OCI-LY1 (cell line): ENCODE data around the gene USP3.

Experiments used
- H2AFZ ChIP-seq: fragments of 200-600 bp; sonication (generic), shearing (Covaris generic); 2 replicates; pipeline ENCODE4 v1.6.0; 2014; ENCODE audit warnings: antibody characterized with exemption, mild to moderate bottlenecking, low read length
- H3F3A ChIP-seq: fragments of 200-600 bp; sonication (generic), shearing (Covaris generic); 2 replicates; pipeline ENCODE4 v1.6.0; 2014; ENCODE audit warnings: mild to moderate bottlenecking, antibody characterized with exemption, low read length, moderate library complexity; ENCODE audit not compliant: insufficient read depth
- H3K27ac ChIP-seq: fragments of 200-600 bp; sonication (generic); 2 replicates; pipeline ENCODE4 v1.5.1; 2014; ENCODE audit warnings: low read length, mixed run types, mild to moderate bottlenecking, low read depth; ENCODE audit not compliant: poor library complexity, severe bottlenecking
- H3K27me3 ChIP-seq: fragments of 200-600 bp; sonication (generic); 2 replicates; pipeline ENCODE4 v1.6.0; 2014; ENCODE audit warnings: antibody characterized with exemption, mild to moderate bottlenecking, low read length, moderate library complexity; ENCODE audit not compliant: insufficient read depth
- H3K36me3 ChIP-seq: fragments of 200-600 bp; sonication (generic); 2 replicates; pipeline ENCODE4 v1.6.1; 2014; ENCODE audit warnings: mild to moderate bottlenecking, antibody characterized with exemption, low read length, moderate library complexity, mixed read lengths; ENCODE audit not compliant: insufficient read depth
- H3K4me1 ChIP-seq: fragments of 200-600 bp; sonication (generic); 2 replicates; pipeline ENCODE4 v1.5.1; 2014; ENCODE audit warnings: mild to moderate bottlenecking, low read length, moderate library complexity; ENCODE audit not compliant: insufficient read depth, severe bottlenecking
- H3K4me2 ChIP-seq: fragments of 200-600 bp; sonication (generic), shearing (Covaris generic); 2 replicates; pipeline ENCODE4 v1.6.1; 2014; ENCODE audit warnings: low read length
- H3K4me3 ChIP-seq: fragments of 200-600 bp; sonication (generic); 2 replicates; pipeline ENCODE4 v1.5.1; 2014; ENCODE audit warnings: low read length, low read depth, mild to moderate bottlenecking, mixed read lengths; ENCODE audit not compliant: poor library complexity, severe bottlenecking
- H3K79me2 ChIP-seq: fragments of 200-600 bp; shearing (Covaris generic); 2 replicates; pipeline ENCODE4 v1.6.1; 2016; ENCODE audit warnings: mixed run types, low read length, mixed read lengths; ENCODE audit not compliant: insufficient read depth
- H3K9ac ChIP-seq: fragments of 200-600 bp; sonication (generic), shearing (Covaris generic); 2 replicates; pipeline ENCODE4 v1.6.1; 2014; ENCODE audit warnings: mild to moderate bottlenecking, low read length, mixed read lengths
- H3K9me2 ChIP-seq: fragments of 200-600 bp; sonication (generic), shearing (Covaris generic); 2 replicates; pipeline ENCODE4 v1.6.1; 2014; ENCODE audit warnings: low read depth, mild to moderate bottlenecking, low read length, mixed read lengths
- H3K9me3 ChIP-seq: fragments of 200-600 bp; shearing (Covaris generic); 2 replicates; pipeline ENCODE4 v1.6.1; 2014; ENCODE audit warnings: low read length, mixed read lengths
- H4K20me1 ChIP-seq: fragments of 200-600 bp; sonication (generic), shearing (Covaris generic); 2 replicates; pipeline ENCODE4 v1.6.0; 2016; ENCODE audit warnings: mild to moderate bottlenecking, low read length; ENCODE audit not compliant: insufficient read depth
- CTCF ChIP-seq: fragments of 200-600 bp; sonication (generic), shearing (Covaris generic); IDR thresholded peaks from 2 replicates; pipeline ENCODE4 v1.5.1; 2017; ENCODE audit warnings: mild to moderate bottlenecking, antibody characterized with exemption, low read length, moderate library complexity, mixed read lengths
- EZH2 ChIP-seq: fragments of 200-600 bp; sonication (generic), shearing (Covaris generic); IDR thresholded peaks from 2 replicates; pipeline ENCODE4 v1.8.0; 2017; ENCODE audit warnings: borderline replicate concordance, mixed run types, mild to moderate bottlenecking, antibody characterized with exemption, low read length, moderate library complexity, mixed read lengths

Gene USP3

GRCh38 chr15:63507878-63508818 is 3.8 kb downstream of the USP3 start:
- TF ChIP-seq EZH2 (no peak), CTCF (no peak)
- no peak overlapping the region for H3K4me3 ChIP-seq
- no peak overlapping the region for H3K27ac ChIP-seq
- H3K9me2 ChIP-seq, result no peaks in the 10 kb centered on the region
- H3K4me2 ChIP-seq, result peak overlapping the region; percentile 28; the same call in 1 of the 2 replicates
- H4K20me1 ChIP-seq, result 0 out of 2 replicates have a peak, but pooled peaks cover 2% of the 10 kb centered on the region
- H3K36me3 ChIP-seq, result no peaks in the 10 kb centered on the region
- H3K79me2 ChIP-seq, result peaks cover 80% of the 10 kb centered on the region
- no peak overlapping the region for H2AFZ ChIP-seq
- H3K4me1 ChIP-seq, result peaks cover 82% of the 10 kb centered on the region
- H3F3A ChIP-seq, result no peaks in the 10 kb centered on the region
- no peak overlapping the region; the same call in 1 of the 2 replicates for H3K9ac ChIP-seq
- H3K27me3 ChIP-seq, result no peaks in the 10 kb centered on the region
- no peaks in the 10 kb centered on the region for H3K9me3 ChIP-seq

- Histone ChIP-seq H4K20me1 (peaks cover 2% of the 10 kb centered on the region; the same call in 1 of the 2 replicates), H3K4me1 (peaks cover 83% of the 10 kb centered on the region), H3K9me2 (no peaks in the 10 kb centered on the region), H2AFZ (no peak overlapping the region), H3K9me3 (no peaks in the 10 kb centered on the region), H3K9ac (no peak overlapping the region), H3K79me2 (peaks cover 92% of the 10 kb centered on the region), H3K4me2 (peak overlapping the region; percentile 14; the same call in 1 of the 2 replicates), H3K27me3 (no peaks in the 10 kb centered on the region), H3K4me3 (no peak overlapping the region), H3K36me3 (no peaks in the 10 kb centered on the region), H3F3A (no peaks in the 10 kb centered on the region), H3K27ac (no peak overlapping the region)
- no peak for TF ChIP-seq CTCF
- TF ChIP-seq EZH2, result no peak
Observed at GRCh38 chr15:63509056-63509954, 4.9 kb downstream of the USP3 start.
